SK-N-SH treated with all-trans-retinoic acid at 6 μM for 48 hours (cell line): ENCODE measurements around the gene THAP3.

ENCODE experiments used
- ARNTL ChIP-seq: fragments of 450-650 bp; formaldehyde crosslinking; IDR thresholded peaks from 2 replicates; pipeline ENCODE4 v1.5.0; 2020; ENCODE audit warnings: low read depth, mild to moderate bottlenecking, moderate library complexity, borderline replicate concordance
- OSR1 ChIP-seq: fragments of 250-450 bp; sonication (Bioruptor Pico); IDR thresholded peaks from 2 replicates; pipeline ENCODE4 v1.8.0; 2022; ENCODE audit warnings: moderate library complexity, mild to moderate bottlenecking, inconsistent platforms
- RARB ChIP-seq: fragments of 250-450 bp; sonication (Bioruptor Pico); IDR thresholded peaks from 2 replicates; pipeline ENCODE4 v1.8.0; 2021; ENCODE audit warnings: mild to moderate bottlenecking, moderate library complexity
- SNAI2 ChIP-seq: fragments of 250-450 bp; sonication (Bioruptor Pico); IDR thresholded peaks from 2 replicates; pipeline ENCODE4 v1.5.0; 2020; ENCODE audit warnings: mild to moderate bottlenecking, moderate library complexity
- ZFP30 ChIP-seq: fragments of 450-650 bp; formaldehyde crosslinking; IDR thresholded peaks from 2 replicates; pipeline ENCODE4 v1.5.0; 2022; ENCODE audit warnings: mild to moderate bottlenecking, moderate library complexity
- ZNF8 ChIP-seq: fragments of 450-650 bp; formaldehyde crosslinking; IDR thresholded peaks from 2 replicates; pipeline ENCODE4 v1.5.0; 2020; ENCODE audit warnings: mild to moderate bottlenecking, moderate library complexity
- TF ChIP-seq, protein P1 (sequence below): fragments of 250-450 bp; sonication (Bioruptor Pico); IDR thresholded peaks from 2 replicates; pipeline ENCODE4 v1.5.1; 2020; ENCODE audit warnings: low read depth, mild to moderate bottlenecking, moderate library complexity
- TF ChIP-seq, protein P2 (sequence below): fragments of 250-450 bp; sonication (Bioruptor Pico); IDR thresholded peaks from 2 replicates; pipeline ENCODE4 v1.5.0; 2020; ENCODE audit warnings: mild to moderate bottlenecking, moderate library complexity
- TF ChIP-seq, protein P3 (sequence below): fragments of 250-450 bp; sonication (Bioruptor Pico); IDR thresholded peaks from 2 replicates; pipeline ENCODE4 v1.8.0; 2020; ENCODE audit warnings: mild to moderate bottlenecking, moderate library complexity, borderline replicate concordance

DNA sequence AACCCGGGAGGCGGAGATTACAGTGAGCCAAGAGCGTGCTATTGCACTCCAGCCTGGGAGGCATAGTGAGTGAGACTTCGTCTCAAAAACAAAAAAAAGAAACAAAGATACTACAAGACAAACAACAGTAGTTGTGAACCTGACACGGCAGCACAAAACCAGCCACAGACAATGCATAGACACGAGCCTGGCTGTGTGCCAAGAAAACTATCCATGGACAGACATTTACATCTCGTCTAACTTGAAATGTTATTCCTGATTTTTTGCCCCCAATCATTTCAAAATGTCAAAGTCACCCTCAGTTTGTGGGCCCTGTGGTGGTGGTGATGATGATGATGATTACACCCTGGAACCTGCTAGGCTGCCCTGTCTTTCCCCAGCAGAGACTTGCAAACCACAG, 28.3 kb upstream of the THAP3 start:
- TF ChIP-seq, protein P1, sequence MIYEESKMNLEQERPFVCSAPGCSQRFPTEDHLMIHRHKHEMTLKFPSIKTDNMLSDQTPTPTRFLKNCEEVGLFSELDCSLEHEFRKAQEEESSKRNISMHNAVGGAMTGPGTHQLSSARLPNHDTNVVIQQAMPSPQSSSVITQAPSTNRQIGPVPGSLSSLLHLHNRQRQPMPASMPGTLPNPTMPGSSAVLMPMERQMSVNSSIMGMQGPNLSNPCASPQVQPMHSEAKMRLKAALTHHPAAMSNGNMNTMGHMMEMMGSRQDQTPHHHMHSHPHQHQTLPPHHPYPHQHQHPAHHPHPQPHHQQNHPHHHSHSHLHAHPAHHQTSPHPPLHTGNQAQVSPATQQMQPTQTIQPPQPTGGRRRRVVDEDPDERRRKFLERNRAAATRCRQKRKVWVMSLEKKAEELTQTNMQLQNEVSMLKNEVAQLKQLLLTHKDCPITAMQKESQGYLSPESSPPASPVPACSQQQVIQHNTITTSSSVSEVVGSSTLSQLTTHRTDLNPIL (CRISPR knock-in tag): no peak
- TF ChIP-seq ZNF8 (CRISPR knock-in tag): no peak
- no peak for TF ChIP-seq ZFP30 (CRISPR knock-in tag)
- no peak for TF ChIP-seq RARB
- TF ChIP-seq, protein P2, sequence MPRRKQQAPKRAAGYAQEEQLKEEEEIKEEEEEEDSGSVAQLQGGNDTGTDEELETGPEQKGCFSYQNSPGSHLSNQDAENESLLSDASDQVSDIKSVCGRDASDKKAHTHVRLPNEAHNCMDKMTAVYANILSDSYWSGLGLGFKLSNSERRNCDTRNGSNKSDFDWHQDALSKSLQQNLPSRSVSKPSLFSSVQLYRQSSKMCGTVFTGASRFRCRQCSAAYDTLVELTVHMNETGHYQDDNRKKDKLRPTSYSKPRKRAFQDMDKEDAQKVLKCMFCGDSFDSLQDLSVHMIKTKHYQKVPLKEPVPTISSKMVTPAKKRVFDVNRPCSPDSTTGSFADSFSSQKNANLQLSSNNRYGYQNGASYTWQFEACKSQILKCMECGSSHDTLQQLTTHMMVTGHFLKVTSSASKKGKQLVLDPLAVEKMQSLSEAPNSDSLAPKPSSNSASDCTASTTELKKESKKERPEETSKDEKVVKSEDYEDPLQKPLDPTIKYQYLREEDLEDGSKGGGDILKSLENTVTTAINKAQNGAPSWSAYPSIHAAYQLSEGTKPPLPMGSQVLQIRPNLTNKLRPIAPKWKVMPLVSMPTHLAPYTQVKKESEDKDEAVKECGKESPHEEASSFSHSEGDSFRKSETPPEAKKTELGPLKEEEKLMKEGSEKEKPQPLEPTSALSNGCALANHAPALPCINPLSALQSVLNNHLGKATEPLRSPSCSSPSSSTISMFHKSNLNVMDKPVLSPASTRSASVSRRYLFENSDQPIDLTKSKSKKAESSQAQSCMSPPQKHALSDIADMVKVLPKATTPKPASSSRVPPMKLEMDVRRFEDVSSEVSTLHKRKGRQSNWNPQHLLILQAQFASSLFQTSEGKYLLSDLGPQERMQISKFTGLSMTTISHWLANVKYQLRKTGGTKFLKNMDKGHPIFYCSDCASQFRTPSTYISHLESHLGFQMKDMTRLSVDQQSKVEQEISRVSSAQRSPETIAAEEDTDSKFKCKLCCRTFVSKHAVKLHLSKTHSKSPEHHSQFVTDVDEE: no peak
- no peak for TF ChIP-seq ARNTL (CRISPR knock-in tag)
- TF ChIP-seq, protein P3, sequence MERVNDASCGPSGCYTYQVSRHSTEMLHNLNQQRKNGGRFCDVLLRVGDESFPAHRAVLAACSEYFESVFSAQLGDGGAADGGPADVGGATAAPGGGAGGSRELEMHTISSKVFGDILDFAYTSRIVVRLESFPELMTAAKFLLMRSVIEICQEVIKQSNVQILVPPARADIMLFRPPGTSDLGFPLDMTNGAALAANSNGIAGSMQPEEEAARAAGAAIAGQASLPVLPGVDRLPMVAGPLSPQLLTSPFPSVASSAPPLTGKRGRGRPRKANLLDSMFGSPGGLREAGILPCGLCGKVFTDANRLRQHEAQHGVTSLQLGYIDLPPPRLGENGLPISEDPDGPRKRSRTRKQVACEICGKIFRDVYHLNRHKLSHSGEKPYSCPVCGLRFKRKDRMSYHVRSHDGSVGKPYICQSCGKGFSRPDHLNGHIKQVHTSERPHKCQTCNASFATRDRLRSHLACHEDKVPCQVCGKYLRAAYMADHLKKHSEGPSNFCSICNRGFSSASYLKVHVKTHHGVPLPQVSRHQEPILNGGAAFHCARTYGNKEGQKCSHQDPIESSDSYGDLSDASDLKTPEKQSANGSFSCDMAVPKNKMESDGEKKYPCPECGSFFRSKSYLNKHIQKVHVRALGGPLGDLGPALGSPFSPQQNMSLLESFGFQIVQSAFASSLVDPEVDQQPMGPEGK: no peak
- no peak for TF ChIP-seq OSR1
- TF ChIP-seq SNAI2: no peak
